Prostate gland (tissue), 2 donors: ENCODE data around the gene CFAP54.

Source experiments
- CTCF ChIP-seq, 4 experiments: fragments of 200-600 bp in 2 of 4; fragments of 450-650 bp in 2 of 4; sonication (generic) in 2 of 4; IDR thresholded peaks; 1 replicate in 3 of 4; 2 replicates in 1 of 4; pipeline ENCODE4 v1.5.1; 2016 to 2019; ENCODE audit warnings: antibody characterized with exemption in 4 of 4, mild to moderate bottlenecking in 2 of 4, moderate library complexity in 2 of 4
- POLR2AphosphoS5 ChIP-seq: sonication (generic); formaldehyde crosslinking; IDR thresholded peaks from one replicate; pipeline ENCODE4 v1.6.1; 2017; ENCODE audit warnings: antibody characterized with exemption

DNA sequence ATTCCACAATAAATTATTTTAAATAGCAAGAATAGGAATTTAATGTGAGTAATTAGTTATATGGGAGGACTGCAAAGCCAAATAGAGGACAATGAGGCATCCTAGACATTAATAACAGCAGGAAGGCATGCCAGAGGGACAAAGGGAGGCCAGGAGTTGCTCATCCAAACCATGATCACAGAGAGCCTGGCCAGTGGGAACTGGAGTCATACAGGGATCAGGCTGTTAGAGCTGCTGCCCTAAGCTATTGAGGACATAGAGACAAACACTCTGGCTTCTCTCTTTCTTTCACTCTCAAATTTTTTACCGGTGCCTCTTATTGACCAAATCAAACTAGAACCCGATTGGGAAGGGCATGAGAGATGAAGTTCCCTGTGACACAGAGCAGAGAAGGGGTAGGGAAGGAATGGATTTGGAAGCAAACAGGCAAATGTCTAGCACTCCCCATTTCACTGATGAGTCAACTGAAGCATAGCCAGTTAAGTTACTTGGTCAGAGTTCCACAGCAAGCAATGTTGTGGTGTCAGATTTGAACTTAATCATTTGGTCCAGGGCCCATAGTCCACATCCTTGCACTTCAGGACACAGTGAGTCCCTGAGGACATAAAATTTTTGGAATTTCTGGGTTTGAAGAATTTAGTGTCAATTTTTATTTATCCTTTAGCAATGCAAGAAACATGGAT lies 17.9 kb upstream of the CFAP54 start:
- no peak for TF ChIP-seq POLR2AphosphoS5
- TF ChIP-seq CTCF (IDR thresholded peaks at IDR 0.05): no peak
